ENCODE measurements around the gene RELN. TPM values are rescaled to one million over a fixed set of nuclear protein-coding genes. Genes with fewer than 3 reads are reported as not detected.

The RELN gene
- total RNA-seq, 1 experiment from 2014 or later = 0.20 TPM

- ATAC-seq (no peak), DNase-seq (ENCODE audit: low spot score) (no peak)
- Mint-ChIP-seq H3K36me3 (no peaks in the 10 kb centered on the region), H3K4me1 (peaks cover 5% of the 10 kb centered on the region; the same call in 1 of the 2 replicates), H3K27ac (no peak overlapping the region), H3K27me3 (ENCODE audit: low read depth) (no peaks in the 10 kb centered on the region), H3K9me3 (no peaks in the 10 kb centered on the region), H3K4me3 (no peak overlapping the region)
- ChIA-PET CTCF (no interaction called here), POLR2A (no interaction called here)
- TF ChIP-seq E2F1 (CRISPR knock-in tag; IDR thresholded peaks at IDR 0.05) = no peak
- TF ChIP-seq NR1H2 (CRISPR knock-in tag; IDR thresholded peaks at IDR 0.05) = no peak
- no peak for TF ChIP-seq IRF2 (CRISPR knock-in tag; IDR thresholded peaks at IDR 0.05; ENCODE audit: borderline replicate concordance, low read depth)
- TF ChIP-seq ZNF263 (CRISPR knock-in tag; IDR thresholded peaks at IDR 0.05; ENCODE audit: low read depth) = no peak
- TF ChIP-seq RELA (CRISPR knock-in tag; IDR thresholded peaks at IDR 0.05; ENCODE audit: borderline replicate concordance) = no peak
- no peak for TF ChIP-seq USF2 (CRISPR knock-in tag; IDR thresholded peaks at IDR 0.05)
- no peak for TF ChIP-seq PREB (CRISPR knock-in tag; IDR thresholded peaks at IDR 0.05; ENCODE audit: borderline replicate concordance)
- no peak for TF ChIP-seq FOXJ3 (CRISPR knock-in tag; IDR thresholded peaks at IDR 0.05; ENCODE audit: borderline replicate concordance)
- no peak for TF ChIP-seq HMGA2 (CRISPR knock-in tag; IDR thresholded peaks at IDR 0.05)
- TF ChIP-seq ZNF532 (CRISPR knock-in tag; IDR thresholded peaks at IDR 0.05; ENCODE audit: borderline replicate concordance) = no peak
- TF ChIP-seq ERG (CRISPR knock-in tag; IDR thresholded peaks at IDR 0.05) = no peak
- no peak for TF ChIP-seq MAX (CRISPR knock-in tag; IDR thresholded peaks at IDR 0.05)
- TF ChIP-seq E2F4 (CRISPR knock-in tag; IDR thresholded peaks at IDR 0.05; ENCODE audit: borderline replicate concordance, low read depth) = no peak
- no peak for TF ChIP-seq CTCF (IDR thresholded peaks at IDR 0.05)
- no peak for TF ChIP-seq JUN (CRISPR knock-in tag; IDR thresholded peaks at IDR 0.05)
These were observed 70.7 kb downstream of the RELN start for GRCh38 chr7:103918631-103919271.
